Right lobe of liver (tissue), 6 donors: ENCODE results near the gene SLC51A. TPM values are rescaled to one million over a fixed set of nuclear protein-coding genes. Genes with fewer than 3 reads are reported as not detected.

ENCODE experiments used
- ATAC-seq, 4 donors: fragments of 200-7000 bp; cut with Tn5 transposase; one replicate each; pipeline ENCODE4 v1.9.1; 2020; ENCODE audit warnings: mild to moderate bottlenecking in 4 of 4, moderate library complexity in 4 of 4
- DNase-seq, 3 donors: peaks; one replicate each; pipeline ENCODE4 v3.0.0-alpha.2; 2020
- H3K27ac ChIP-seq, 3 donors: fragments of 200-600 bp; one replicate each; pipeline ENCODE4 v1.8.0; 2022
- H3K27me3 ChIP-seq, 2 donors: fragments of 200-600 bp; one replicate each; pipeline ENCODE4 v1.8.0; 2022
- H3K36me3 ChIP-seq, 4 donors: fragments of 200-600 bp; sonication (generic) in 1 of 4; one replicate each; pipeline versions ENCODE4 v1.5.1 to v1.8.0; 2017 to 2022; ENCODE audit warnings: control low read depth in 1 of 4
- H3K4me1 ChIP-seq, 4 donors: fragments of 200-600 bp; sonication (generic) in 1 of 4; one replicate each; pipeline versions ENCODE4 v1.5.1 to v1.8.0; 2017 to 2022; ENCODE audit warnings: control low read depth in 1 of 4
- H3K4me3 ChIP-seq, 3 donors: fragments of 200-600 bp; one replicate each; pipeline ENCODE4 v1.8.0; 2022
- H3K9me3 ChIP-seq, 4 donors: fragments of 200-600 bp; sonication (generic) in 1 of 4; one replicate each; pipeline versions ENCODE4 v1.5.1 to v1.8.0; 2017 to 2022; ENCODE audit warnings: control low read depth in 1 of 4
- CTCF ChIP-seq, 4 donors: fragments of 200-600 bp in 3 of 4; fragments of 450-650 bp in 1 of 4; IDR thresholded peaks; one replicate each; pipeline versions ENCODE4 v1.5.1 to v1.8.0; 2016 to 2022; ENCODE audit warnings: antibody characterized with exemption in 4 of 4, mild to moderate bottlenecking in 2 of 4
- POLR2A ChIP-seq: fragments of 450-650 bp; IDR thresholded peaks from one replicate; pipeline ENCODE4 v1.6.1; 2017; ENCODE audit warnings: antibody characterized with exemption, mild to moderate bottlenecking
- WGBS: methylation state at CpG from one replicate; pipeline ENCODE4 v1.1.6; 2018; ENCODE audit warnings: low coverage, low lambda C conversion rate; ENCODE audit not compliant: insufficient coverage; ENCODE audit errors: missing lambda C conversion rate; 5-methylcytosine and 5-hydroxymethylcytosine counted together
- intact Hi-C, 2 donors: fragments of 100-400 bp; cut with DNase I; formaldehyde crosslinking; loops; one replicate each; pipeline versions ENCODE4 v1.11.2 to v1.14.1; 2022
- small RNA-seq, 2 experiments: library from RNA; depleted of rRNA; stranded (forward); fragments of <200 nt; gene quantifications; one replicate each; pipeline ENCODE3, GENCODE V24; 2016
- total RNA-seq, 6 experiments: library from RNA; depleted of rRNA in 2 of 6; stranded (reverse); fragments of >200 nt in 2 of 6; fragmentation: NEBNext Ultra II Directional in 3 of 6; extraction: Animal tissue kit (Norgen Biotek cat#: 25700) in 3 of 6; gene quantifications; one replicate each; pipeline versions ENCODE4 v1.1.0 to v1.2.4, GENCODE V29; 2016 to 2023
- donor health status: DM: no; HTN: yes; CAD: no.
- donor health status: DM: no; HTN: no; CAD: no.
- donor health status: DM: no; HTN: no; CAD: no.
- donor health status: DM: no; HTN: yes; CAD: no.
- donor health status: DM: no; HTN: yes; CAD: no.

Gene SLC51A
- total RNA-seq, 6 experiments from 2014 or later = 23.1 to 129 (median 64.0) TPM

DNA sequence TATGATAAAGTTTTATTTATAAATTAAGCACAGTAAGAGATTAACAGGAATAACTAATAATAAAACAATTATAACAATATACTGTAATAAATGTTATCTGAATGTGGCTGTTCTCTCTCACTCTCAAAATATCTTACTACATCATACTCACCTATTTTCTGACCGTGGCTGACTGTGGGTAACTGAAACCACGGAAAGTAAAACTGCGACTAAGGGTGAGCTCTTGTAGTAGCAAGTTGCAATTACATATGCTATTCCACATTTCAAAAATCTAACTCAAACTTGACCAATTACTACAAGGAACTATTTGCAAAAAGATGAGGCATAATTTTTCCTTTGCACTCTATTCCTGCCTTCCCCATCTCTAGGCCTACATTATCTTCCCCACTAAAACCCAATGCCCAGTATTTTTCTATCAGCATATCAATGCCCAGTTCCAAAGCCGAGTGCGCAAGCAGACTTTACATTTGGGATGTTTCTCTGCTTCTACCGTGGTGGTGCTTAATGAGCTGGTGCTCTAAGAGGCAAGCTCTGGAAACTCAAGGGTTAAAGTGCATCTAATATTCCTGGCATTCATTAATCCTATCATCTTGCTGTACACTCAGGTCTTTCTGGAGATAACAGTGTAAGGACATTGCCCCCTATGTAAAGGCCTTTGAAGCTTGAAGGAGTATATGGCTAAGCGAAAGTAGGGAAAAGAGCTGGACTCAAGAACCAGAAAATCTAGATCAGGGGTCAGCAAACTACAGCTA is 64.5 kb downstream of the SLC51A start:
- whole genome bisulfite sequencing = 77% methylated on average over 7 of the region's 7 CpGs
- TF ChIP-seq POLR2A = no peak
- no peak for TF ChIP-seq CTCF (IDR thresholded peaks at IDR 0.05)
- DNase-seq (no peak), ATAC-seq (no peak)
- Histone ChIP-seq H3K4me1 (peaks cover 0 to 58% (median 8%) of the 10 kb centered on the region in 4 donors), H3K9me3 (no peaks in the 10 kb centered on the region), H3K27ac (peak overlapping the region in 1 of 3 donors; percentile 41), H3K27me3 (no peaks in the 10 kb centered on the region), H3K36me3 (no peaks in the 10 kb centered on the region), H3K4me3 (no peak overlapping the region)
- intact Hi-C loops = no loop called here

- H3K27ac ChIP-seq = peak overlapping the region in 1 of 3 donors; percentile 41
- no peaks in the 10 kb centered on the region for H3K36me3 ChIP-seq
- peaks cover 0 to 68% (median 12%) of the 10 kb centered on the region in 4 donors for H3K4me1 ChIP-seq
- no peaks in the 10 kb centered on the region for H3K9me3 ChIP-seq
- DNase-seq = no peak
- peak; percentile 36 to 78 (median 62) for ATAC-seq
- no peaks in the 10 kb centered on the region for H3K27me3 ChIP-seq
- intact Hi-C loops = no loop called here
- TF ChIP-seq POLR2A (no peak), CTCF (IDR thresholded peaks at IDR 0.05) (no peak)
- no peak overlapping the region for H3K4me3 ChIP-seq
- WGBS = 15% methylated on average over 4 of the region's 4 CpGs
These were observed 65.6 kb downstream of the SLC51A start for GRCh38 chr3:196281962-196282361.

Small RNAs within 50 kb of the gene (small RNA-seq; reads per million reads assigned to genes)
- 0 reads per million in 2 experiments for gene RF00019

Other genes starting within 250 kb of the SLC51A start
- gene TFRC, start 134.4 kb upstream of the SLC51A start, total RNA-seq = 100 to 1,000 TPM in 1 of 6 experiments, 10 to 100 TPM in 5; 20.5 to 132 (median 70.7) TPM
- gene ZDHHC19, start 5.1 kb upstream of the SLC51A start, total RNA-seq = 1 to 10 TPM in 3 of 6 experiments, under 1 TPM in 3; 0.18 to 5.8 (median 0.80) TPM
- 10 to 100 TPM; 20.8 to 43.2 (median 28.8) TPM for gene PCYT1A, start 71.2 kb downstream of the SLC51A start, total RNA-seq
- 1 to 10 TPM in 3 of 6 experiments, under 1 TPM in 1, not detected in 2; 0.62 to 2.6 (median 1.4) TPM for gene DYNLT2B, start 101.7 kb downstream of the SLC51A start, total RNA-seq
- gene TM4SF19, start 121.9 kb downstream of the SLC51A start, total RNA-seq = 1 to 10 TPM in 1 of 6 experiments, under 1 TPM in 1, not detected in 4; 0.59 to 1.7 TPM
- 10 to 100 TPM in 4 of 6 experiments, 1 to 10 TPM in 2; 4.9 to 22.3 (median 19.1) TPM for gene UBXN7, start 215.9 kb downstream of the SLC51A start, total RNA-seq